Measurements from ENCODE around the gene PIAS2.
"Not testable (repeated sequence)": the region's sequence is repeated elsewhere in the genome, so short reads cannot be mapped to it uniquely, and the experiment has no call there.

Gene PIAS2, protein sequence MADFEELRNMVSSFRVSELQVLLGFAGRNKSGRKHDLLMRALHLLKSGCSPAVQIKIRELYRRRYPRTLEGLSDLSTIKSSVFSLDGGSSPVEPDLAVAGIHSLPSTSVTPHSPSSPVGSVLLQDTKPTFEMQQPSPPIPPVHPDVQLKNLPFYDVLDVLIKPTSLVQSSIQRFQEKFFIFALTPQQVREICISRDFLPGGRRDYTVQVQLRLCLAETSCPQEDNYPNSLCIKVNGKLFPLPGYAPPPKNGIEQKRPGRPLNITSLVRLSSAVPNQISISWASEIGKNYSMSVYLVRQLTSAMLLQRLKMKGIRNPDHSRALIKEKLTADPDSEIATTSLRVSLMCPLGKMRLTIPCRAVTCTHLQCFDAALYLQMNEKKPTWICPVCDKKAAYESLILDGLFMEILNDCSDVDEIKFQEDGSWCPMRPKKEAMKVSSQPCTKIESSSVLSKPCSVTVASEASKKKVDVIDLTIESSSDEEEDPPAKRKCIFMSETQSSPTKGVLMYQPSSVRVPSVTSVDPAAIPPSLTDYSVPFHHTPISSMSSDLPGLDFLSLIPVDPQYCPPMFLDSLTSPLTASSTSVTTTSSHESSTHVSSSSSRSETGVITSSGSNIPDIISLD
- 10.9 to 58.3 (median 33.1) reads per million in 17 experiments for total RNA-seq

DNA sequence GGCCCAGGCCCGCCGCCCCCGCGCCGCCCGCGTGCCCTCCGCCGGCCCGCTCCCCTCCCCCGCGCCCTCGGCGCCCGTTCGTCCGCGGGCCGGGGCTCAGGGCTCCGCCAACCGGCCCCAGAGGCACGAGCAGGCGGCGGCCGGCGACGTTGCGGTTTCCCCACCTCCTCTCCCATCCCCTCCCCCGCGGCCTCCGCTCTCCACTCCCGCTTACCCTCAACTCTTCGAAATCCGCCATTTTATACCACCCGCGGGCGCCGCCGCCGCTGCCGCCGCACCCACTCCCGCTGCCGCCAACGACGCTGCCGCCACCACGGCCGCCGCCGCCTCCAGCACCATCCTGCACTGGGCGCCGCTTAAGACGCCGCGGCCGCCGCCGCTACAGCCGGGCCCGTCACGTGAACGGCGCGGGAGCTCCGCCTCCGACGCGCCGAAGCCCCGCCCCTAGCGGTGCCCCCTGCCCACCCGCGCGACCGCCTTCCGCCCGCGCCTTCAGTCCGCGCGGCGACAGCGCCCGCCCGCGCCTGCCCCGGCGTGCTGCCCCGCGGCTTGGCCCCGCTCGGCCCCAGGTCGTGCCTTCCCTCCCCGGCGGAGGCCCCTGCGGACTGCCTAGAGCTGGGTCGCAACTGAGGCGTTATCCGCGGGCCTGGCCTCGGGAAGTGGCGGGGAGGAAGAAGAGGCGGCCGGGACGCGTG lies at the start of gene PIAS2, which contains the start of gene KATNAL2:
TSS of gene PIAS2 (minus strand) at position 400 of the 695 bp plus-strand sequence. CDS start at position 238, 162 bp downstream.
TSS of gene KATNAL2 (plus strand) at position 495 of the 695 bp plus-strand sequence. CDS start 29,271 bp downstream, outside the sequence.
- DNase-seq = peak; percentile 87 to 95 (median 91)

DNA sequence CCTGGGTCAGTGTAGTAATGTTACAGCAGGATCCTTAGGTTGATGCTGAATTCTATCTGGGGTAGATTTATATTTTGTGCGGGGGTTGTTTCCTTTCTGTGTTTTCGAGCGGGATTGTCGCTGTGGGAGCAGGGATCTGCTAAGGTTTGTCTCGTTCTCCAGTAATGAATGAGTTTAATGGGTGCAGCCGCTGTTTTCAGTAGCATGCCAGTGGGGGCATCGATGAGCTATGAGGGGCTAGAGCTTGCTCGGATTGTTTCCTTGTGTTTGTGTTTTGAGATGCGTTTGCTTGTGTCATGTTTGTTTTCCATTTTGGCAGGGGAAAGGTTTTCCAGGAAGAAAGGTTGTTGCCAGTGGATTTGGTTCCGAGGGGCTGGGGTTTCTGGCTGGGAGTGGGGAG lies 49.0 kb upstream of the PIAS2 start:
- DNase-seq = not testable (repeated sequence)

DNA sequence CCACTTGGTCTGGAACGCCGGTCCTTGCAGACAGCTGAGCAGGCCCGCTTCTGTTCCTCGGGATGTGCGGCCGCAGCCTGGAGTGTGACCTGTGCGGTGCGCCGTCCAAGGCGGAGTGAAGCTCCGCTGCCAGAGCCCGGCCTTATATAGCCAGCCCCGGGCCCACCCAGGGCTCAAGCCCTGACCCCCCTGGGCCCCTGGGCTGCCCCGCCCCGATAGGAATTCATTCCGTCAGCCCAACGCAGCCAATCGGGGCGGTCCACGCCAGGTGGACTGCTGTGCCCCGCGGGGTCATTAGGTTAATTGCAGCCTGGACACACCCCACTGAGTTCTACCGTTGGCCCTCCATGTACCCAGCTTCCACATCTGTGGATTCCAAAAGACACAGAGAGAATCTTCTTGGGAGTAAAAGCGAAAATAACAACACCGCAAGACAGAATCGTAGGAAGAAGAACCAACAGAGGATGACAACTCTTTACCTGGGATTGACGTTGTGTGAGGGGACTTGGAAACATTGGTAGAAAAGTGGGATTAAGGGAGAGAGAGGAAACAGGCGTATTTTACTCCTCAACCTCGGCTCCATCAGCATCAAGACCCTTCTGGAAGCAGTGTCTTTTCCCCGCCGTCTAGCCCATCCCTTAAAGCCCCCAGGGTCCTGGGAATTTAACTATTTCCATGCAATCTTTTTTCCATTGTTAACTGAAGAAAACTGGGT lies 47.4 kb upstream of the PIAS2 start:
- DNase-seq = not testable (repeated sequence)

DNA sequence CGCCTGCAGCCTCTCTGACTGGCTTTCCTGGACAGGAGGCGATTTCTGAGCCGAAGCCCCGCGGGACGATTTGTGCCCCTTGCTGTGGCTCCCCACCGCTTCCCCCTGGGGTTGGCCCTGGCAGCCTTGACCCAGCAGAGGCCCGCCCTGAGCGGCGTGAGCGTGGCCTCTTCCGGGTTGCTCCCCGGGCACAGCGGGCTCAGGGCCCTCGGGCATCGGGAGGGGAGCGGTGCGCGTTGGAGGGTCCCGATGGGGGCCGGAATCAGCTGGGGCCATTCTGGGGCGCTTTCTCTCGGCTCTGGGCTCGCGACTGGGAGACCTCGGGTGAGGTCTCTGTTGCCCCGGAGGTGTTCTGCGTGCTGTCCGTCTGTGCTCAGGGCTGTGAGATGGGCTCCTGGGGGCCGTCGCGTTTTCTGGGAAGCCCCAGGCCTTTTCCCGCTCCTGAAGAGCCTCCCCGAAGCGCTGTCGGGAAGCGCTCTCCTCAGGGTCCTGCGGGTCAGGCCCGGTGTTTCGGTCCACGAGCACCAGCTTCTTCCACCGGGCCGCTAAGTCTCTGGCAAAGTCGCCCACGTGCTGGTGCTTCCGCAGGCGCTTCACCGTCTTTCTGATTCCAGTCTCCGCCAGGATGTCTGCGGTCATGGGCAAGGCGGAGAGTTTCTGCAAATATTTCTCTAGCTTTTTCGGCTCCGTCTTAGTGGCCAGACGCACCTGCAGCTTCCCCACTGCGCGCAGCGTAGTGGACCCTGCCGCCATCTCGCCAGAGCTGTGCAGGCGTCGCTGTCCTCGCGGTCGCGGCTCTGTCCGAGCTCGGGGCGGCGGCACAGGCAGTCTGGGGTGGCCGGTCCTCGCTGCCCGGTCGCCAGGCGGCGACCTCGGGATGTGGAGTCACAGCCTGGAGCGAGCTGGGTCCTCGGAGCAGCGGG lies 46.6 kb upstream of the PIAS2 start:
- DNase-seq = not testable (repeated sequence)

DNA sequence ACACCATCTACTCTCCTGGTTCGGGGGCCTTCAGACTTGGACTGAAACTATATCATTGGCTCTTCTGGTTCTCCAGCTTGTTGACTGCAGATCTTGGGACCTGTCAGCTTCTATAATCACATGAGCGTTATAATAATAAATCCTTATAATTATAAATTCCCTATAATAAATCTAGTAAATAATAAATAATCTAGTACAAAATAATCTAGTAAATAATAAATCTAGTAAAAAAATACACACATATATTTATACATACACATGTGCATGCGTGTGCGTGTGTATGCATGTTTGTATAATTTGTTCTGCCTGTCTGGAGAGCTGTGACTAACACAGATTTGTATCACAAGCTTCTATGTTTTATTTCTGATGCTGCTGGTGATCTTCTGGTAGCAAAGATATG lies 40.9 kb upstream of the PIAS2 start:
- no peak for DNase-seq

DNA sequence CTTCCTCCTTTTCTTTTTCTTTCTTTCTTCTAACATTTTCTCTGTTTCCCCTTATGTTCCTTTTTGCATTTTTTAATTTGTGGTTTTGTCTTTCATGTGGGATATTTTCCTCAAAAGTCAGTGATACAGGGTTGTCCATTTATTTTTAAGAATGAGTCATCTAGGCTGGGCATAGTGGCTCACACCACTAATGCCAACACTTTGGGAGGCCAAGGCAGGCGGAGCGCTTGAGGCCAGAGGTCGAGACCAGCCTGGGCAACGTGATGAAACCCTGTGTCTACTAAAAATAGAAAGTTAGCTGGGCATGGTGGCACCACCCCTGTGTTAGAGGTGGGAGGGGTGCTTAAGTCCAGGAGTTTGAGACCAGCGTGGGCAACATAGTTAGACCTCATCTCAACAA lies 35.9 kb upstream of the PIAS2 start:
- DNase-seq = no peak

DNA sequence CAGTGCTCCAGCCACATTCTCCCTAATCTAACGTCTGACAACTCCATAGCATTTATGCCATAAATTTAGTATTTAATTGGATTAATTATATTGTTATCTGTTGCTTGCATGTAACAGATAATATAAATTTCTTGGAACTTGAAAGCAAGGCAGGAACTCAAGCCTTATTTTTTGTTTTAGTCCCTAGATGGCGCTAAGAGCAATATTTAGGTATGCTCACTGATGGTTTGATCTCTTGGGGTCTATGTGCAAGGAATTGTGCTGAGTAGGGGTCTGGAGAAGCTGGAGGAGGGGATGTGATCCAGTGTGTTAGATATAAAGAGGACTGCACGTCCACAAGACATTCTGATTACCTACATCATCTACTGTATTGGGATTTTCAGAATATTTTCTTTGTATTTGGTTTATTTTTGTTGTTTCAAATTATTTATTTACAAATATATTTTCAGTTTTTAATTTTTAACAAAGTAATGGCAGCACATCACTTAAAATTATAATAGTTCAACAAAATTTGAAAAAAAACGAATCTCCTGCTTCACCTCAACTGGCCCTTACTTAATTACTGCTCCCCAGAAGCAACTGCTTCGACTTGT lies 32.9 kb upstream of the PIAS2 start:
- DNase-seq = peak in 3 of 4 experiments; percentile 5 to 46 (median 27)

DNA sequence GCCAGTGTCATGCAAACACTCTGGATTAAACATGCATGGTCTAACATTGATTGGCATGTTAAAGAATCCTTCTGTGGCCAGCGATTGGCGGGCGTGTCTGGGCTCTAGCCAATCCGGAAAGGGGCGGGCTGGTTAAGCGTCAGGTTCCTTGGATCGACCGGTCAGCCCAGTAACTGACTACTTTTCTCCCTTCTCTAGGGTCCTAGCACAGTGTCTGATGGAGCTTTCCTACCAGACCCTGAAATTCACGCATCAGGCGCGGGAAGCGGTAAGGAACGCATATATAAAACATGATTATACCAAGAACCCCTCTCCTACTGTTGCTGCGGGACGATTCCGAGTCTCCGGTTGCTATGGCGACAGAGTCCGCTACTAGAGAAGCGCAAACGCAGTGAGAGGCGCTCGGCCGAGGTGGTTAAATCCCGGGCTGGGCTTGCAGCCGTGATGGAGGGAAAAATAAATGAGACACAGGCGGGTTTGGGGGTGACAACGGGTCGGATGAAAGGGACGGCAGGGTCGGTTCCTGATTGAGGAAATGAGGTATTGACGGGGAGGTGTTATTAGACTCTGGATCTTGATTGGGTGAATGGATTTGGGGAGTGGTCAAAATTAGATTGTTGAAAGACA lies 29.5 kb upstream of the PIAS2 start:
- peak; percentile 71 to 79 (median 76) for DNase-seq

DNA sequence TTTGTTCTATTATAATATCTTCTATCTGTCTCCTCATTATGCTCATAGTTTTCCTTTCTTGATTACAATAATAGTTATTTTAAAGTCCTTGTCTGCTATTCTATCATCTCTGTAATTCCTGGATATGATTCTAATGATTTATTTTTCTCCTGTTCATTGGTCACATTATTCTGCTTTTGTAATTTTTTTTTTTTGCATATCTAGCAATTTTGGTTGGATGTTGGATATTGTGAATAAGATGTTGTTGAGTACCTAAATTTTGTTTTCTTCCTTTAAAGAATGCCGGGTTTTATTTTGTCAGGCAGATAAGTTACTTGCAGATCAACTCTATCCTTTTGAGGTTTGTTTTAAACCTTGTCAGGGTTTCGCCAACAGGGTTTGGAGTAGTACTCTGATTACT lies 25.3 kb upstream of the PIAS2 start:
- DNase-seq = no peak

DNA sequence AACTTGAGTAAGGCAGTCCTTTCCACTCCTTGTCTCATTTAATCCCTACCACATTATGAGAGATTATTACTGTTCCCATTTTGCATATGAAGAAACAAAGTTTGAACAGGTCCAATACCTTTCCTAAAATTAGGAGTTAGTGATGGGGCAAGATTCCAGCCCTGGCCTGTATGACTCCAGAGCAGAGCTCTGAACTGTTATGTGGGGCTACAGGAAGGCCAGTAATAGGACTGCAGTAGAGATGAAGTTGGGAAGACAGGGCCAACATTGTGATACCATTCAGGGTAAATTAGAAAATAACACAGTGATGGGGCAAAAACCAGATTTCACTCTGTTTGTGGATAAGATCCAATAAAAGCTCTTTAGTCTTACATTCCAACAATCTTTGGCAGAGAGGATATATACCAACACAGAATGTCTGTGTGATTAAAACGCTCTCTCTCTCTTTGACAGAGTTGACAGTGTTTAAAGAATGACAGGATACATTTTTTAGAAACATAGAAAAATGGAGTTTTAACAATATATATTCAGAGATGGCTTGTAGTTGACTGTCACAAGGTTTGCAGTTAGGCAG lies 22.8 kb upstream of the PIAS2 start:
- no peak for DNase-seq

DNA sequence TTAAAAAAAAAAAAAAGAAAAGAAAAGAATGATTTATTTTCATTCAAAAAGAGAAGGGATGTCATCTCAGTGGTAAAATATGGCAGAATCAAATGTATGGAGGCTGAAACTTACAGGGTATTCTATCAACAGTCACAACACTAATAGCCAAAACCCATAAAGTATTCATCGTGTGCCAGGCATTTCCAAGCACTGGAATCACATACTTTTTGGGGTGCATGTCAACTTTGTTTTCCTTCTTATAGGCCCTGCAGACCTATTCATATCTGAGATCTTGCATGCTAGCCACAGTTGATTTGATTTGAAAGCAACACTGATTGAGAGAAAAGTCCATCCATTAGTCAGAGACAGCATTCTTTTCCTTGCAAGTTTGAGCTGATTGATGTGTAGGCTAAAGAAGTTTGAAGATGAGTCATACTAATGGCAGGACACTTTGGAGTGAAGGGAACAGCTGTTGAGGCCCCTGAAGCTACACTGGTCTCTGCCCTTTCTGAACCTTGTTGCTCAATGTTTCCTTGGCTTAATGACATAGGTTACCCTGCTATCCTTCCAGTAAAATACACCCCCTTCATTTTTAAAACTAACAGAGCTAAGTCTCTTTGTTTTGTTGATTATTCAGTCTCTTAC lies 22.1 kb upstream of the PIAS2 start:
- no peak for DNase-seq

DNA sequence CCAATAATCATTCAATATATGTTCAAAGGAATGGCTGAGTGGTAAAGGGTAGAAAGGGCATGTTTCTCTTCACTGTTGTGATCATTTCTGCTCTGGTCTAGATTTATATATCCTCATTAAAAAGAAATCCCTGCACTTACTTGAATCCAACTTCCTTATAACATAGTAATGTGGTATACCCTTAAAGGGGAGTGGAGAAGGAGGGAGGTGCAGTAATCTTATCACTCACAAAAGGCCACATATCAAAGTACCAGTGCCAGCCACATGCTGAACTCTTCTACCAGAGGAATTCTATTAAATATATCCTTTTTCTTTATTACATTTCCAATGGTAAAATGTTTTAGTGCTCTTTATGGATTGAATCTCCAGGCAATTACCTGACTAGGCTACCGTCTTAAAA lies 3.3 kb upstream of the PIAS2 start:
- no peak for DNase-seq

DNA sequence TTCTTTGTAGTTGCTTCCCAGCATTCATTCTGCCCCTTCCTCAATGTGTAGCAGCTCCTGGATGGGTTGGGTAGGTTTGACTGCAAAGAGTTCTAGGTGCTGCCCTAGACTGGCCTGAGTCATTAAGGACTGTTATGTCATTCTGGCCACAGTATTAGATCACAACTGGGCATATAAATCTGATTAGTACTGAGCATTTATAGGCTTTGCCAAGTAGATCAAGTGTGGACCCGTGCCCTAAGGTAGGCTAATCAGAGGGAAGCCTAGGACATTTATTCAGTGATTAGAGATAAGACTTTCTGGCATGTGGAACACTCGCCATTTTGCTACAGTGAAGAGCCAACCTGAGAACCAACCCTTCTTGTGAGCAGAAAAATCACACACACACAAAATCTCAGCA lies 2.8 kb upstream of the PIAS2 start:
- DNase-seq = no peak

DNA sequence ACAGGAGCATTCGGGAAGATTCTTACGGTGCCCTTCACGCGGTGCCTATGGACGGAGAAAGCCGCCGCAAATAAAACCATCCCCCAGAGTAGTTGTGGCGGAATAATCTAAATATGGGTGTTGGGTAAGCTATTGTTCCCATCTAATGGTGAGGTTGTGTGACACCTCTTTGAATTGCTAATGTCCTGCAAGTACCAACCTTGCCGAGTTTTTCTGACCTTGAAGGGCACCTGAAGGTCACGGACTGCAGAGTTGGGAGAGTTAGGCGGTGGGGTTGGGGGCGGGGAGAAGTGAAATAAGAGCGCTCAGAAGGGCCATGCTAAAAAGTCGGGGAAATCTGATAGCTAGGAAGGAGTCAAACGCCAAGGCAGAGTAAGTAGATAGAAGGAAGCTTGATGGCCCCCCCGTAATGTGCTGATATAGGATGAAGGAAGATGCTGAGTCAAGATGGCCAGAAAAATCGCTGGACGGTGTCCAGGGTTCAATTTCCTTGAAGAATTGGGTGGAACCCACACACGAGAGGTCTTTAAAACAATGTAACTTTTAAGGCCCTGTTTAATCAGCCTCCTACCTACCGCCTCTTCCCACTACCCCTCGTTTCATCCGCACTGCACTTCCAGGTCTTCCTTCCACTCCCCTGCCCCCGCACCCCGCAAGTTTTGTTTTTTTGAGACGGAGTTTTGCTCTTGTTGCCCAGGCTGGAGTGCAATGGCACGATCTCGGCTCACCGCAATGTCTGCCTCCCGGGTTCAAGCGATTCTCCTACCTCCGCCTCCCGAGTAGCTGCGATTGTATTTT lies 695 bp upstream of the PIAS2 start:
- DNase-seq = peak in 2 of 4 experiments; percentile 29 to 37

DNA sequence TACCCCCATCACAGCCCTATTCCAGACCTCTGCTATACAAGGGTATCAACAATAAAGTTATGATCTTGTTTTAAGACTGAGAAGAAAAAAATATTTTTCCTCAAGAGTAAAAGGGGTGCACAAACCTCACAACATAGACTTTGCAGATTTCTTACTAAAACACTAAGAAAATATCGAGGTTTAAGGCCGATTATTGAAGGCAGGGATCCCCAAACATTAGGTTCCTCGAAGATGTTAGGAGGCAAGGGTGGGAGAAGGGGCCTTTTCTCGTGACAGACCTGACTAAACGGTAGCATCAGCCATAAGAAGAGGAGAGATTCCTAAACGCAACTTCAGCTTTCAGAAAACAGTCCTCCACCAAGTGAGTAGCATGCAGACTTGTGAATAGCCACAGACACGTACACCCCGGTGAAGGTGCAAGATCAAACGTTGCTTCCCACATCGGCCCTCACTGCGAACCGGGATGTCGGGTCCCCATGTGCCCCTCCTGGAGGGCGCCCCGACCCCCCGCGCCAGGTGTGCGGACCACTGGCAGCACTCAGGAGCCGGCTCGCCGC lies 678 bp downstream of the PIAS2 start:
- peak in 1 of 4 experiments; percentile 34 for DNase-seq

DNA sequence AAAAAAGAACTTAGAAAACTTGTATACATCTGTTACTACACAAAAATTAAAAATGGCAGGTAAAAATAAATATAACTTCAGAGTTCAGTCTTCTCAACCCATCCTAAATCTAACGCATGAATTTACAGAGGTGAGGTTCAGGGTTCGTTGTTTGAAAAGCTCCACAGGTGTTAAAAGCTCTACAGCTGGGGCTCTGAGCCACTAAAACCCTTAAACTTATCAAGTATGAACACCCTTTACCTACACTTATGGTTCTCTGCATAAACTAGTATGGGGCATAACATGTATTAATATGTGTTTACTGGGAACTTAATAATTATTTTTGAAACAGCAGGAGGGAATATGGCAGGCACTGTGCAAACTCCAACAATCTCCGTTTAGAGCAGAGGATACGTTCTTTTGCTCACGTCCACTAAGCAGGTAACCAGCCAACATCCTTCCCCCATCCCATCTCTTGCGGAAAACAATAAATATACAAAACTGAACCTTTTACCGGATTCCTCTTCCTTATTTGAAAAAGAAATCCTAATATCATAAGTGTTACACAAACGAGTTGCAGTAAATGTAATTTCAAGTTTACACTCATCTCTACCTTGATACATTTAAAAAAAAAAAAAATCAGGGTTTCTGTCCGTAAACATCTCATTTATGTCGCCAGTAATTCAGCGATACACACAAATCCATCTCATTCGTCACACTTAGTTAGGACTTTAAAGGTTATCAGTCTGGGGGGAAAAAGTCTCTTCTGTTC lies 1.3 kb downstream of the PIAS2 start:
- DNase-seq = no peak

DNA sequence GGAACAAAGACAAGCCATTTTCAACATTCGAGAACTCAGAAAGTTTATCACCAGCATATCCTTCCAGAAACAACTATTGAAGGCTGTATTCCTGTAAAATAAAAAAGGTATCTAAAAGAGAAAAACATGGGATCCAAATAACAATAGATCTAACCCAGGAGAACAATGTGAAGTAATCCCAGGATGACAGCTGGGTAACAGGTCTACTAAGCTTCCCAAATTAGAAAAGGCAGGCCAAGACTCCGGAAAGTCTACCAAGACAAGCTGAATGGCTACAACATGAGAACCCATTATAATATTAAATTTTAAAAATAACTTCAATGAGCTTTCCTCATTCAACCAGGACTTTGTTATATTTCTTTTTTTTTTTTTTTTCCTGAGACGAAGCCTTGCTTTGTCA lies 6.5 kb downstream of the PIAS2 start:
- DNase-seq = no peak

DNA sequence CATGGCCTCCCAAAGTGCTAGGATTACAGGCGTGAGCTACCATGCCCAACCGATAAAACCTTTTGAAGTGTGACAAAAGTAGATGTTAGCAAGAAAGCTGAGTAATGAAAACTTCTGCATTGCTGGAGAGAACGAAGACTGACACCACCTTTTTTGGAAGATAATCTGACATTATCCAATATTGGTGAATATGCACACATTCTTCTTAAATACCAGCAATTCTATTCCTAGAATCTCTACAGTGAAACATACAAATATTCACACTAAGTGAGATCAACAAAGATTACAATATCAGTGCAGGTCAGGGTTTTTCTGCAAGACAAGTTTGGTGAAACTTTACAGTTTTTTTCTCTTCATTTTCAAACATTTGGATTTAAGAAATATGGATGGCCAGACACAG lies 7.8 kb downstream of the PIAS2 start:
- no peak for DNase-seq

Measured in suppressor macrophage (primary cell).